Ovary (tissue), 9 donors: ENCODE data around the gene SCUBE3. TPM values are rescaled to one million over a fixed set of nuclear protein-coding genes. Genes with fewer than 3 reads are reported as not detected.

Experiments used
- DNase-seq, 5 donors: peaks; one replicate each; pipeline ENCODE4 v3.0.0-alpha.2; 2019 to 2020
- H3K27ac ChIP-seq, 2 donors: fragments of 200-600 bp; one replicate each; pipeline versions ENCODE4 v1.5.1 to v1.8.0; 2019 to 2022
- H3K27me3 ChIP-seq: fragments of 200-600 bp; one replicate; pipeline ENCODE4 v1.8.0; 2022
- H3K36me3 ChIP-seq: fragments of 200-600 bp; sonication (generic); one replicate; pipeline ENCODE4 v1.5.1; 2019
- H3K4me1 ChIP-seq: one replicate; pipeline ENCODE4 v1.8.1; 2013; ENCODE audit warnings: mild to moderate bottlenecking, moderate library complexity; ENCODE audit not compliant: insufficient read depth
- H3K4me3 ChIP-seq: fragments of 200-600 bp; sonication (generic); one replicate; pipeline ENCODE4 v1.5.1; 2017
- H3K9me3 ChIP-seq, 2 donors: fragments of 200-600 bp in 1 of 2; sonication (generic) in 1 of 2; one replicate each; pipeline versions ENCODE4 v1.5.1 to v1.8.1; 2013 to 2019; ENCODE audit warnings: mild to moderate bottlenecking in 1 of 2, moderate library complexity in 1 of 2
- CTCF ChIP-seq, 3 donors: fragments of 450-650 bp in 2 of 3; fragments of 200-600 bp in 1 of 3; IDR thresholded peaks; one replicate each; pipeline versions ENCODE4 v1.5.1 to v1.8.0; 2016 to 2022; ENCODE audit warnings: antibody characterized with exemption in 3 of 3, mild to moderate bottlenecking in 1 of 3
- EP300 ChIP-seq: sonication (generic); formaldehyde crosslinking; IDR thresholded peaks from one replicate; pipeline ENCODE4 v1.6.1; 2017; ENCODE audit warnings: antibody characterized with exemption
- POLR2A ChIP-seq: fragments of 450-650 bp; IDR thresholded peaks from one replicate; pipeline ENCODE4 v1.6.1; 2017; ENCODE audit warnings: antibody characterized with exemption, mild to moderate bottlenecking, moderate library complexity
- WGBS, 3 donors: extraction: QIAGEN DNeasy Blood & Tissue Kit in 1 of 3; methylation state at CpG; one replicate each; pipeline versions ENCODE4 v1.1.5 to v1.1.7; 2013 to 2017; 5-methylcytosine and 5-hydroxymethylcytosine counted together
- intact Hi-C, 4 donors: fragments of 100-400 bp; cut with DNase I; formaldehyde crosslinking; loops; one replicate each; pipeline versions ENCODE4 v1.11.0 to v1.15.1; 2022 to 2023
- polyA plus RNA-seq, 2 donors: library from polyadenylated mRNA; stranded (reverse); fragments of 200-250 nt in 1 of 2; fragments of 350-450 nt in 1 of 2; fragmentation: Illumina TruSeq in 1 of 2; extraction: RNeasy Lipid Tissue Mini Kit (QIAGEN cat#74804) in 1 of 2; gene quantifications; one replicate each; pipeline ENCODE4 v1.2.3, GENCODE V29; 2013 to 2014
- total RNA-seq, 7 donors: library from RNA; depleted of rRNA in 2 of 7; stranded (reverse); fragments of >200 nt in 2 of 7; fragmentation: NEBNext Ultra II Directional in 3 of 7; extraction: Animal tissue kit (Norgen Biotek cat#: 25700) in 3 of 7; gene quantifications; one replicate each; pipeline versions ENCODE4 v1.1.0 to v1.2.4, GENCODE V29; 2016 to 2023
- donor health status: DM: no; HTN: no; CAD: no; lungs with moderate emphysema.
- donor health status: DM: no; HTN: no; CAD: no.
- donor health status: Bipolar disorder and iron deficiency.
- donor health status: DM: yes; HTN: yes; CAD: no.
- donor health status: DM: no; HTN: no; CAD: no.
- donor health status: DM: yes; HTN: yes; CAD: no.

The SCUBE3 gene
- total and polyA plus RNA-seq, 9 donors: 0.08 to 3.1 (median 0.18) TPM; not detected in 1

DNA sequence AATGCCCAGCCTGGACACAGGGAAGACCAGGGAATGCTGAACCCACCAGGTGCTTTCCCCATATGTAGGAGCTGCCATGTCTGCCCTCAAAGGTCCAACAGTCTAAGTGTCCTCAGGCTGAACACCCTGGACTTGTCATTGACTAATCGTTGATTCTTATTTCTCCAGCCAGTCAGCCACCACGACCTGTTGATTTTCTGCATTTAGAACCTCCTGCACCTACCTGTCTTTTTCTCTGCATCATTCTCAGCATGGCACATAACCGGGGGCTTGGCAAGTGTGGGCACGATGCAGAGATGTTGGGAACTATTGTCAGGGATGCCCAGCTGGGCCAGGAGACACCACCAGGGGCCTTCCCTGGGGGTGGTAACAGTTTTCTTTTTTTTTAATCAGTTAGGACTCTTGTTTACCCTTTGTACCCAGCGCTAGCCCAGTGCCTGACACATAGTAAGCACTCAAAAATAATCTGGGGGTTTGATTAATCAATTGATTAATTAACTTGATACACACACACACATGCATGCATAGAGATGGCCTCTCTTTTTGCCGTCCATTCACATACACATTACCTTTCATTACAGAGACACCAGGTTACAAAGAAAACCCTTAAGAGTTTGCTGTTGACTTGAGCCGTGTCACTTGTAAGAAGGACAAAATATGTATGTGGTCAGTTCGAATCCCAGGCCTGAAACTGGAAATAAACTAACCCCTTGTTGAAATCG lies 29.0 kb upstream of the SCUBE3 start:
- peaks cover 4% of the 10 kb centered on the region for H3K4me1 ChIP-seq
- H3K27ac ChIP-seq: no peak overlapping the region
- TF ChIP-seq CTCF (IDR thresholded peaks at IDR 0.05) (no peak), EP300 (no peak), POLR2A (no peak)
- H3K9me3 ChIP-seq: no peaks in the 10 kb centered on the region
- intact Hi-C loops: no loop called here
- no peak overlapping the region for H3K4me3 ChIP-seq
- no peak for DNase-seq
- no peaks in the 10 kb centered on the region for H3K36me3 ChIP-seq
- WGBS, 3 donors: 71 to 78% (median 72%) methylated on average over 9 of the region's 9 CpGs
- no peaks in the 10 kb centered on the region for H3K27me3 ChIP-seq

DNA sequence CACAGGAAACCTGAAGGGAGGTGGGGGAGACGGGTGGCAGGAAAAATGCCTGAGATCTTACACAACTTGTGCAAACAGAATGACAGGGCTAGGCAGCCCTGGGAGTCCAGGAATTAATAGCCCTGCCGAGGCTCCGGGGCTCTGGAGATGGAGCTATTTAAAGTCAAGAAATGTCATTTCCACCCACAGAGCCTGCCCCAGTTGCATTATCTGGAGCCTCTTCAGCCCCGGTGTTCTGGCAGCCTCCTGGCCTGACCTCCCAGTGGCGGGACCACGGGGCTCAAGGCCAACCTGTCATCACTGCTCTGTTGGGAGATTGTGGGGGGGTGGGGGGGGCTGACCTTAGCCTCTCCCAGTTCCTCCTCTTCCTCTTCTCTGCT lies 28.5 kb upstream of the SCUBE3 start:
- peaks cover 4% of the 10 kb centered on the region for H3K4me1 ChIP-seq
- intact Hi-C loops: no loop called here
- no peak overlapping the region for H3K4me3 ChIP-seq
- H3K36me3 ChIP-seq: no peaks in the 10 kb centered on the region
- WGBS, 3 donors: 19 to 23% (median 22%) methylated on average over 6 of the region's 6 CpGs
- H3K27me3 ChIP-seq: no peaks in the 10 kb centered on the region
- no peak for DNase-seq
- no peaks in the 10 kb centered on the region for H3K9me3 ChIP-seq
- H3K27ac ChIP-seq: no peak overlapping the region
- no peak for TF ChIP-seq CTCF (IDR thresholded peaks at IDR 0.05)
- no peak for TF ChIP-seq POLR2A
- no peak for TF ChIP-seq EP300

GRCh38 chr6:35185971-35186370 lies 27.8 kb upstream of the SCUBE3 start:
- intact Hi-C loops: no loop called here
- Histone ChIP-seq H3K27me3 (no peaks in the 10 kb centered on the region), H3K4me1 (peaks cover 4% of the 10 kb centered on the region), H3K4me3 (no peak overlapping the region), H3K36me3 (no peaks in the 10 kb centered on the region), H3K27ac (no peak overlapping the region), H3K9me3 (no peaks in the 10 kb centered on the region)
- DNase-seq: no peak
- 56 to 68% (median 67%) methylated on average over 1 of the region's 1 CpG for WGBS, 3 donors
- TF ChIP-seq POLR2A (no peak), CTCF (IDR thresholded peaks at IDR 0.05) (no peak), EP300 (no peak)

GRCh38 chr6:35186571-35186970 lies 27.2 kb upstream of the SCUBE3 start:
- TF ChIP-seq POLR2A: no peak
- TF ChIP-seq EP300: no peak
- TF ChIP-seq CTCF (IDR thresholded peaks at IDR 0.05): no peak
- WGBS, 3 donors: 92 to 97% (median 94%) methylated on average over 2 of the region's 2 CpGs
- DNase-seq: no peak
- Histone ChIP-seq H3K27me3 (no peaks in the 10 kb centered on the region), H3K4me3 (no peak overlapping the region), H3K36me3 (no peaks in the 10 kb centered on the region), H3K9me3 (no peaks in the 10 kb centered on the region), H3K27ac (no peak overlapping the region), H3K4me1 (peaks cover 4% of the 10 kb centered on the region)
- intact Hi-C loops: no loop called here
